PC-3 (cell line): ENCODE data around the gene SLC25A5.
"Not testable (repeated sequence)": the region's sequence is repeated elsewhere in the genome, so short reads cannot be mapped to it uniquely, and the experiment has no call there.

Experiments
- EZH2 ChIP-seq: fragments of 300-600 bp; sonication (generic); IDR thresholded peaks from one replicate; pipeline ENCODE4 v1.6.1; 2017; ENCODE audit warnings: antibody characterized with exemption, mild to moderate bottlenecking, low read length; ENCODE audit not compliant: unreplicated experiment
- EZH2phosphoT487 ChIP-seq: fragments of 300-600 bp; sonication (generic); IDR thresholded peaks from 2 replicates; pipeline ENCODE4 v1.6.1; 2018; ENCODE audit warnings: mild to moderate bottlenecking, antibody characterized with exemption, low read length, borderline replicate concordance
- TF ChIP-seq, protein P1 (sequence below): fragments of 300-600 bp; sonication (generic); conservative IDR thresholded peaks from 2 replicates; pipeline ENCODE4 v1.5.1; 2017; ENCODE audit warnings: antibody characterized with exemption, low read depth, mild to moderate bottlenecking, low read length

DNA sequence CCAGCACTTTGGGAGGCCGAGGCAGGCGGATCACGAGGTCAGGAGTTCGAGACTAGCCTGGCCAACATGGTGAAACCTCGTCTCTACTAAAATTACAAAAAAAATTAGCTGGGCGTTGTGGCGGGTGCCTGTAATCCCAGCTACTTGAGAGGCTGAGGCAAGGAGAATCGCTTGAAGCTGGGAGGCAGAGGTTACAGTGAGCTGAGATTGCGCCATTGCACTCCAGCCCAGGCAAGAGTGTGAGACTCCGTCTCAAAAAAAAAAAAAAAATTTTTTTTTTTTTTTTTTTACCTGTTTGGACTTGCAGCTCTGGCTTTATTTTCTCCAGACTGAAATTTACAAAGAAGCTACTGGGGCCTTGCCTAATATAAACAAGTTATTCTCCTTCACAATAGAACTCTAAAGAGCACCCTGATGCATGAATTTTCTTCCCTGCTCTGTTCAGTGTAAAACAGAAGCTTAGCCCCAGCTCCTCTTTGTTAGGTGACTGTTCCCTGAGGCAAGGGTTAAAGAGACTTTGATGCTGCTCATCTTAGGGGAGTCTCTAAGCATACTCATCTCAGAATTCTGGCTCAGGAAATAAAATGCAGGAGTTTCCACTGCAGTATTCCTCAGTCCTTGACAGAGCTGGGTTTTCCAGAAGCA lies 25.7 kb downstream of the SLC25A5 start:
- not testable (repeated sequence) for TF ChIP-seq EZH2, EZH2phosphoT487
- TF ChIP-seq, protein P1, sequence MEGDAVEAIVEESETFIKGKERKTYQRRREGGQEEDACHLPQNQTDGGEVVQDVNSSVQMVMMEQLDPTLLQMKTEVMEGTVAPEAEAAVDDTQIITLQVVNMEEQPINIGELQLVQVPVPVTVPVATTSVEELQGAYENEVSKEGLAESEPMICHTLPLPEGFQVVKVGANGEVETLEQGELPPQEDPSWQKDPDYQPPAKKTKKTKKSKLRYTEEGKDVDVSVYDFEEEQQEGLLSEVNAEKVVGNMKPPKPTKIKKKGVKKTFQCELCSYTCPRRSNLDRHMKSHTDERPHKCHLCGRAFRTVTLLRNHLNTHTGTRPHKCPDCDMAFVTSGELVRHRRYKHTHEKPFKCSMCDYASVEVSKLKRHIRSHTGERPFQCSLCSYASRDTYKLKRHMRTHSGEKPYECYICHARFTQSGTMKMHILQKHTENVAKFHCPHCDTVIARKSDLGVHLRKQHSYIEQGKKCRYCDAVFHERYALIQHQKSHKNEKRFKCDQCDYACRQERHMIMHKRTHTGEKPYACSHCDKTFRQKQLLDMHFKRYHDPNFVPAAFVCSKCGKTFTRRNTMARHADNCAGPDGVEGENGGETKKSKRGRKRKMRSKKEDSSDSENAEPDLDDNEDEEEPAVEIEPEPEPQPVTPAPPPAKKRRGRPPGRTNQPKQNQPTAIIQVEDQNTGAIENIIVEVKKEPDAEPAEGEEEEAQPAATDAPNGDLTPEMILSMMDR, result not testable (repeated sequence)
